ENCODE results near the gene AGPAT3. TPM values are rescaled to one million over a fixed set of nuclear protein-coding genes. Genes with fewer than 3 reads are reported as not detected.

Gene AGPAT3
- total RNA-seq, 2 experiments from 2014 or later: 71.4 to 82.4 TPM

DNA sequence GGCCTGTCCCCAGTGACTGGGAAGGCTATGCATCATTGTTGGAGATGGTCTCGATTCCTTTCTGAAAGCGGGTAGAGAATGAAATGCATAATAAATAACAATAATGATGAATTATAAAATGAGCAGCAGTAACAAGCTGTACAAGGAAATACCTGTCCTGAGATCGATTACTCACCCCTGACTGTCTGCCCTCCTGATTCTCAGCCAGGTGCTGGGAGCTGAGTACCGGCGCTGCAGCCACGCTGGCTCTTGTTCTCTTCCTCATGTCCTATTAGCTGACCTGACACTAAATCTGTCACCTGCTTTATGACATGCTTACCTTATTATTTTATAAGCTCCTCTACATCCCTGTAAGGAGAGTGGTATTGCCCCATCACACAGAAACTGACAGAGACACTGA lies 3.4 kb downstream of the AGPAT3 start:
- DNase-seq: no peak
- peaks cover 63% of the 10 kb centered on the region for H3K4me1 Mint-ChIP-seq (ENCODE audit: low read depth)
- peaks cover 35% of the 10 kb centered on the region for H3K36me3 Mint-ChIP-seq
- ChIA-PET POLR2A (interaction anchor here (1.3 to 1.9 kb wide), 2 partner anchors 16 to 24 kb away, joined by 3 to 4 read pairs; no protein-coding TSS in a partner anchor), CTCF (interaction anchor here (0.6 to 0.9 kb wide), 2 partner anchors 23 to 58 kb away, joined by 3 read pairs; no protein-coding TSS in a partner anchor)
- intact Hi-C loops (cut with micrococcal nuclease): loop anchor here (5.0 to 10.0 kb wide), 2 partner anchors 154 to 206 kb away; partner anchors contain the start of gene PDXK
- no peak overlapping the region for H3K4me3 Mint-ChIP-seq
- H3K27ac Mint-ChIP-seq: peak overlapping the region; percentile 90
- H3K9me3 Mint-ChIP-seq: no peaks in the 10 kb centered on the region
- H3K27me3 Mint-ChIP-seq: no peaks in the 10 kb centered on the region

DNA sequence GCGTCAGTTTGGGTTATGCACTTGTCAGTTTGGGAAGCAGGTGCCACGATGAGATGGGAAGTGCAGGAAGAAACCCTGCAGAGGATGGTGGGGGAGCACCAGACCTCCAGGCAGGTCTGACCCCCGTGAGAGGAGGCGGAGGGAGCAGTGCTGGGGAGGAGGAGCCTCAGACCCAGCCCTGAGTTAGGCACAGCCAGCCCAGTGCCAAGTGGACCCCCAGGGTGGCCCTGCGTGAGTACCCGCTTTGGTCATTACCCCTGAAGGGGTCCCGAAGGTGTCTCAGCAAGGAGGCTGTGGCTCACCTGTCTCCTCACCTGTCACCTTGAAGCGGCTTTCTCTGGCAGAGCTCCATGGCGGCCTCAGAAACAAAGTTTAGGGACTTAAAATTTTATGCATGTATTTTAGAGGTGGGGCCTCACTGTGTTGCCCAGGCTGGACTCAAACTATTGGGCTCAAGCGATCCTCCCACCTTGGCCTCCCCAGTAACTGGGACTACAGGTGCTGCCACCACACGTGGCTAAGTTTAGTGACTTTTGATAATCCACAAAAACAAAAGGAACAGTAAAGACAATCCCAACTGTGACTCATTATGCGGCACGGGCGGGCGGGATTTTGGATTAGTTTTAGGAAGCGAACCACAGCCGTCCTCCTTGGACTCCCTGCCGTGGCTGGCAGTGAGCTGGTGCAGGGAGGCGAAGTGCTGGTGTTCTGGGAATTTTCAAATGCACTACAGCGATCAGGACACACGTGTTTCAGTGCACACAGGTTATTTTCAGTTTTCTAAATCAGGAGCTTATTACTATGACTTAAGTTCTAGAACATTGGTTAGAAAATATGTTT lies 4.7 kb downstream of the AGPAT3 start:
- ChIA-PET CTCF (interaction anchor here (1.1 kb wide), 1 partner anchor 70 kb away, joined by 3 read pairs; no protein-coding TSS in a partner anchor), POLR2A (no interaction called here)
- no peak for DNase-seq
- H3K9me3 Mint-ChIP-seq: no peaks in the 10 kb centered on the region
- no peaks in the 10 kb centered on the region for H3K27me3 Mint-ChIP-seq
- H3K4me3 Mint-ChIP-seq: no peak overlapping the region
- peaks cover 35% of the 10 kb centered on the region for H3K36me3 Mint-ChIP-seq
- intact Hi-C loops (cut with micrococcal nuclease): loop anchor here (5.0 to 10.0 kb wide), 3 partner anchors 145 to 207 kb away; partner anchors contain the start of genes PDXK and TRAPPC10
- no peak overlapping the region for H3K27ac Mint-ChIP-seq
- peaks cover 73% of the 10 kb centered on the region for H3K4me1 Mint-ChIP-seq (ENCODE audit: low read depth)

DNA sequence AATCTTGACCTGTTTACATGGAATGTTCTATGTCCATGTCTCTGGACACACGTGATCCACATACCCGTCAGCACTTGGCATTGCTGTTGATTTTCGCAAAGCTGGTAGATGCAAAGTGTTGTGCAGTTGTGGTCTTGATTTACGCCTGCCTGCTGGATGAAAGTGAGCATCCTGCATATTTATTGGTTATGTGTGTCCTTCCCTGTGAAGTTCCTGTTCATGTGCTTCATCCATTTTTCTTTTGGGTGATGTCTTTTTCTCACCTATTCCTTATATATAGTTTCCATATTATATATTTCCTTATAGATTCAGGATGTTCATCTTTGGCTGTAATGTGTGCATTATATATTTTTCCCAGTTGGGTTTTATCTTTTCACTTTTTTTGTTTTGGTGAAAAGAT lies 6.5 kb downstream of the AGPAT3 start:
- ChIA-PET POLR2A (no interaction called here), CTCF (no interaction called here)
- DNase-seq: no peak
- Mint-ChIP-seq H3K27me3 (no peaks in the 10 kb centered on the region), H3K36me3 (peaks cover 41% of the 10 kb centered on the region), H3K4me3 (no peak overlapping the region), H3K9me3 (no peaks in the 10 kb centered on the region), H3K27ac (no peak overlapping the region), H3K4me1 (ENCODE audit: low read depth) (peaks cover 78% of the 10 kb centered on the region)
- intact Hi-C loops (cut with micrococcal nuclease): loop anchor here (10.0 kb wide), 1 partner anchor 143 kb away; the partner anchor contains the start of gene TRAPPC10

GRCh38 chr21:43872531-43873197 lies 7.6 kb downstream of the AGPAT3 start:
- H3K4me3 Mint-ChIP-seq: no peak overlapping the region
- DNase-seq: no peak

DNA sequence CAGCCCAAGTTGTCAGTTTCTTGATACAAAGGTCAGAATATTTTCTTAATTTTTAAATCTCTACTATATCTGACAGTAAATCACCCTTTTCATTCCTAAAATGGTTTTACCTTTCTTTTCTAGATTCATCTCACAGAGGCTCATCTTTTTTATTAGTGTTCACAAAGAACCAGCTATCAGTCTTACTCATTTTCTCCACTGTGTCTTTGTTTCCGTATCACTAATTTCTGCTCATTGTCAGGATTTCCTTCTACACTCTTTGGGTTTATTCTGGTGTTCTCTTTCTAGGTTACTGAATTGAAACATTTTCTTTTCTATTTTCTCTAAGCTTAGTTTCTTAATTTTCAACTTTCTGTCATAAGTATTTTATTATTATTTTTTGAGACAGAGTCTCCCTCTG lies 8.7 kb downstream of the AGPAT3 start:
- Mint-ChIP-seq H3K27ac (peak overlapping the region; percentile 31), H3K27me3 (no peaks in the 10 kb centered on the region), H3K4me3 (no peak overlapping the region), H3K4me1 (ENCODE audit: low read depth) (peaks cover 62% of the 10 kb centered on the region), H3K36me3 (peaks cover 35% of the 10 kb centered on the region), H3K9me3 (no peaks in the 10 kb centered on the region)
- intact Hi-C loops (cut with micrococcal nuclease): loop anchor here (10.0 kb wide), 1 partner anchor 141 kb away; the partner anchor contains the start of gene TRAPPC10
- POLR2A ChIA-PET: interaction anchor here (0.9 to 1.7 kb wide), 2 partner anchors 12 to 19 kb away, joined by 3 to 7 read pairs; no protein-coding TSS in a partner anchor
- no peak for DNase-seq
- CTCF ChIA-PET: interaction anchor here (0.5 to 1.0 kb wide), 3 partner anchors 19 to 102 kb away, joined by 4 to 7 read pairs (median 5); no protein-coding TSS in a partner anchor

More at GRCh38 chr21:43872531-43873197, 7.6 kb downstream of the AGPAT3 start:
- Mint-ChIP-seq H3K36me3 (peaks cover 34% of the 10 kb centered on the region), H3K4me1 (ENCODE audit: low read depth) (peaks cover 67% of the 10 kb centered on the region), H3K27me3 (no peaks in the 10 kb centered on the region), H3K27ac (no peak overlapping the region), H3K9me3 (no peaks in the 10 kb centered on the region)
- intact Hi-C loops (cut with micrococcal nuclease): loop anchor here (10.0 kb wide), 1 partner anchor 142 kb away; the partner anchor contains the start of gene TRAPPC10
- ChIA-PET CTCF (no interaction called here), POLR2A (interaction anchor here (0.9 kb wide), 1 partner anchor 13 kb away, joined by 3 read pairs; no protein-coding TSS in a partner anchor)

DNA sequence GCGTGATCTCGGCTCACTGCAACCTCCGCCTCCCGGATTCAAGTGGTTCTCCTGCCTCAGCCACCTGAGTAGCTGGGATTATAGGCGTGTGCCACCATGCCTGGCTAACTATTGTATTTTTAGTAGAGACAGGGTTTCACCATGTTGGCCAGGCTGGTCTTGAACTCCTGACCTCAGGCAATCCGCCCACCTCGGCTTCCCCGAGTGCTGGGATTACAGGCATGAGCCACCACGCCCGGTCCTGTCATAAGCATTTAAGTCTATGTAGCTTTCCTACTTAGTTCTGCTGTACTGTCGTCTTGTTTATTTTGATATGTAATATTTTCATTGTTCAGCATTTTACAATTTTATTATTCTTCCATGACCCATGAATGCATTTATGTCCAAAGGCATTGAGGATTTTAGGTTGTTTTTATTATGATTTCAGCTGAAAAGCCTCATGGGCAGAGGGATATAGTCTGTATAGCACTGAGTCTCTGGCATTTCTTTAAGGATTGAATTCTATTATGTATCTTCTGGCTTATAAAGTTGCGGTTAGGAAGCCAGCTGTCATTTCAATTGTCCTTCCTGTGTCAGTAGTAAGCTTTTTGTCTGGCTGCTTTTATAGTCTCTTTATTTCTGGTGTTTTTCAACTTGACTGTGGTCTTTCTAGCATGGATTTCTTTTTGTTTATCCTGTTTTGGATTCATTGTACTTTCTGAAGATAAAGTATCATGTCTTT lies 9.2 kb downstream of the AGPAT3 start:
- ChIA-PET POLR2A (interaction anchor here (1.7 kb wide), 1 partner anchor 19 kb away, joined by 7 read pairs; no protein-coding TSS in a partner anchor), CTCF (interaction anchor here (0.5 to 1.0 kb wide), 3 partner anchors 19 to 101 kb away, joined by 4 to 7 read pairs (median 5); no protein-coding TSS in a partner anchor)
- H3K27ac Mint-ChIP-seq: peak overlapping the region; percentile 11
- no peak overlapping the region for H3K4me3 Mint-ChIP-seq
- H3K9me3 Mint-ChIP-seq: no peaks in the 10 kb centered on the region
- H3K27me3 Mint-ChIP-seq: no peaks in the 10 kb centered on the region
- DNase-seq: no peak
- peaks cover 29% of the 10 kb centered on the region for H3K36me3 Mint-ChIP-seq
- intact Hi-C loops (cut with micrococcal nuclease): loop anchor here (10.0 kb wide), 1 partner anchor 141 kb away; the partner anchor contains the start of gene TRAPPC10
- H3K4me1 Mint-ChIP-seq (ENCODE audit: low read depth): peaks cover 56% of the 10 kb centered on the region

DNA sequence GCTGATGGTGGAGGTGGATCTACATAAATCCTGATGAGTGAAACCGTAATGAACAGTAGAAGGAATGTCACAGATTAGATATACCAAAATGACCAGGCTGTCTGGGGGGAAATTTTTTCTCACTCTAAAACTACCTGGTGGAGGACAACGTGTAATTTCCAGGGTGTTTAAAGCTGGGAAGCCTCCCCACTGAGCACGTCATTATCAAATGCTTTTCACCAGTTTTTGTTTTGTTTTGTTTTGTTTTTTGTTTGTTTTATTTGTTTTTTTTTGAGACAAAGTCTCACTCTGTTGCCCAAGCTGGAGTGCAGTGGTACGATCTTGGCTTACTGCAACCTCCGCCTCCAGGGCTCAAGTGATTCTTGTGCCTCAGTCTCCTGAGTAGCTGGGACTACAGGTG lies 11.6 kb downstream of the AGPAT3 start:
- no peaks in the 10 kb centered on the region for H3K27me3 Mint-ChIP-seq
- ChIA-PET POLR2A (no interaction called here), CTCF (no interaction called here)
- intact Hi-C loops (cut with micrococcal nuclease): loop anchor here (10.0 kb wide), 1 partner anchor 138 kb away; the partner anchor contains the start of gene TRAPPC10
- H3K9me3 Mint-ChIP-seq: no peaks in the 10 kb centered on the region
- no peak for DNase-seq
- H3K4me1 Mint-ChIP-seq (ENCODE audit: low read depth): peaks cover 64% of the 10 kb centered on the region
- no peak overlapping the region for H3K27ac Mint-ChIP-seq
- no peak overlapping the region for H3K4me3 Mint-ChIP-seq
- peaks cover 25% of the 10 kb centered on the region for H3K36me3 Mint-ChIP-seq

GRCh38 chr21:43877936-43878575 lies 13.0 kb downstream of the AGPAT3 start:
- intact Hi-C loops (cut with micrococcal nuclease): loop anchor here (10.0 kb wide), 1 partner anchor 137 kb away; the partner anchor contains the start of gene TRAPPC10
- CTCF ChIA-PET: no interaction called here
- peaks cover 16% of the 10 kb centered on the region for H3K36me3 Mint-ChIP-seq
- no peaks in the 10 kb centered on the region for H3K9me3 Mint-ChIP-seq
- DNase-seq: no peak
- POLR2A ChIA-PET: no interaction called here
- no peak overlapping the region for H3K27ac Mint-ChIP-seq
- no peak overlapping the region for H3K4me3 Mint-ChIP-seq
- H3K4me1 Mint-ChIP-seq (ENCODE audit: low read depth): peaks cover 61% of the 10 kb centered on the region
- no peaks in the 10 kb centered on the region for H3K27me3 Mint-ChIP-seq

DNA sequence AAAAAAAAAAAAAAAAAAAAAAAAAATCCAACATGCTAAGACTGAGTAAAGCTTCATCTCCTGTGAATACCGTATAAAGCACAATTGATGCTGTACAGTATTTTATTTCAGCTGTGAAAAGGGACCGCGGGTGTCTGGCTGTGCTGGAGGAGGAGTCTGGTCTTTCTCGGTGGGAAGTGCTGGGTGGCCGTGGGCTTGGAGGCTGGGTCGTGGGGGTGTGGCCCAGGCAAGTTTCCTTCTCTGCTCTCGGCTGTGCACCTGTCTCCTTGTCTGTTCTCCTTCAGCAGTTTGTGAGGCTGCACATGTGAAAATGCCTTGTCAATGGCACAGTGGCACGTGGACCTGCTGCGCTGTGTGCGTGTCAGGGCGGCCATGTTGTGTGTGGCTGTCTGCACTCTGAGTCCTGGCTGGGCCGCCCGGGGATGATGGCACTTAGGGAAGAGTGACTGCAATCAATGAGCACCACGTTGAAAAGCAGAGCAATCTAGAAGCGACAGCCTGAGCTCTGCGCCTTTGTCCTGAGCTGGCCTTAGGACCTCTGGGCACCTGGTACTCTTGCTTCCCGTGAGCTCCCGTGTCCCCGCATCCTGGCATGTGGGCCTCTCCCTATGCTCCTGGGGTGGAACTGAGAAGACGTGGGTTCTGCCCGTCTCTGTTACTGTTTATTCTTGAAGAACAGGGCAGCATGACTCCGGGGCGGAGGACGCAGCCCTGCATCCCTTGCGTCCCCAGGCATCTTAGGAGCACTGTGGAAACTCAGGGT lies 14.5 kb downstream of the AGPAT3 start:
- POLR2A ChIA-PET: interaction anchor here (0.7 to 1.1 kb wide), 2 partner anchors 14 to 135 kb away, joined by 3 to 4 read pairs; no protein-coding TSS in a partner anchor
- H3K27me3 Mint-ChIP-seq: no peaks in the 10 kb centered on the region
- CTCF ChIA-PET: no interaction called here
- H3K4me3 Mint-ChIP-seq: no peak overlapping the region
- H3K36me3 Mint-ChIP-seq: peaks cover 15% of the 10 kb centered on the region
- no peaks in the 10 kb centered on the region for H3K9me3 Mint-ChIP-seq
- intact Hi-C loops (cut with micrococcal nuclease): loop anchor here (5.0 to 10.0 kb wide), 2 partner anchors 43 to 135 kb away; partner anchors contain the start of gene TRAPPC10
- peaks cover 61% of the 10 kb centered on the region for H3K4me1 Mint-ChIP-seq (ENCODE audit: low read depth)
- no peak overlapping the region for H3K27ac Mint-ChIP-seq
- no peak for DNase-seq

DNA sequence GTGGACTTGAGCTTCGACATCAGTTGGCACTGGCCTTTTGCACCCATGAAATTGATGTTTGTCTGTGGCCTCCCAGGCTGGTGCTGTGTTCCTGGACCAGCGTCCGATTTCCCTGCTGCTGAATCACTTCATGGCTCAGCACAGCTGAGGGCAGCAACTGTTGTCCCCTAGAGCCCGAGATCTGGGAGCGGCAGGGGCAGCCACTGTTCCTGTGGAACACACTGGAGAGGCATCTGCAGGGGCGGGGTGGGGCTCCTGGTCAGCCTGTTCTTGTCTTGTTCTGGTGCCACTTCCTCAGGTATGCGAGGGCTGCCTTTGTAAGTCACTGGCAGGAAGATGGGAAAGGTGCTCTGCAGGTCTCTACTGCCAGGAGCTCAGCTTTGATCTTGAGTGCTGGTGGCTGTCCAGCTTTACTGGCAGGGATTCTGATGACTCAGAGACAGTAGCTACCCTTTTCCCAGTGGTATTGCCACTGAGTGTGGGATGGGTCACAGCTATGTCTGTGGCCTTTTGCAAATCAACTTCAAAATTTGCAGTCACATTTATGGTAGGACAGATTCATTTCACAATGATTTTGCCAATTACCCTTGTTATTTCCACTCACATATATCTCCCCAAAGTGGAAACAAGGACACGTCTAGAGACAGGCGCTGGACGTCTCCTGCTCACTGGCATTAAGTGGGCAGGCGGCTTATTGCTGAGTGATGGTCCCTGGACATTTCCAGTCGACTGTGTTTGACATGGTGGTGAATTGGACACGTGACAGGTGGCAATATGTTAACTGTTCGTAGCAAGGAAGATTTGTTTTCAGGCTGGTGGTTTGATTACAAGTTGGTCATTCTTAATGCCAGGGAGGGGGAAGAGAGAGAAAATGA lies 15.3 kb downstream of the AGPAT3 start:
- intact Hi-C loops (cut with micrococcal nuclease): loop anchor here (5.0 kb wide), 1 partner anchor 42 kb away; no protein-coding TSS in a partner anchor
- no peak overlapping the region for H3K27ac Mint-ChIP-seq
- H3K9me3 Mint-ChIP-seq: no peaks in the 10 kb centered on the region
- DNase-seq: no peak
- peaks cover 13% of the 10 kb centered on the region for H3K36me3 Mint-ChIP-seq
- H3K27me3 Mint-ChIP-seq: no peaks in the 10 kb centered on the region
- CTCF ChIA-PET: no interaction called here
- no peak overlapping the region for H3K4me3 Mint-ChIP-seq
- H3K4me1 Mint-ChIP-seq (ENCODE audit: low read depth): peaks cover 61% of the 10 kb centered on the region
- POLR2A ChIA-PET: interaction anchor here (1.1 kb wide), 1 partner anchor 13 kb away, joined by 4 read pairs; no protein-coding TSS in a partner anchor

All from activated CD4-positive, alpha-beta memory T cell treated with anti-CD3 and anti-CD28 coated beads for 36 hours (primary cell).